ENCODE results near the gene CDH13.

GRCh38 chr16:82814059-82814458 is 187.3 kb downstream of the CDH13 start:
- TF ChIP-seq CTCF (IDR thresholded peaks at IDR 0.05) (no peak), ZFX (IDR thresholded peaks at IDR 0.05; ENCODE audit: borderline replicate concordance) (no peak)
